HG03108 (cell line): ENCODE measurements around the gene USP22.

Source experiments
- ATAC-seq: cut with Tn5 transposase; IDR thresholded peaks from one replicate; pipeline ENCODE4 v1.9.1; 2021; ENCODE audit warnings: moderate library complexity; ENCODE audit not compliant: unreplicated experiment

USP22 gene

GRCh38 chr17:21021208-21021803, 21.5 kb downstream of the USP22 start:
- ATAC-seq: no peak

GRCh38 chr17:21020622-21021021, 22.2 kb downstream of the USP22 start:
- ATAC-seq: no peak

- ATAC-seq: no peak
Observed at GRCh38 chr17:21019976-21020586, 22.7 kb downstream of the USP22 start.

- no peak for ATAC-seq
Observed at GRCh38 chr17:21018894-21019293, 23.9 kb downstream of the USP22 start.

GRCh38 chr17:21017861-21018260, 24.9 kb downstream of the USP22 start:
- ATAC-seq: no peak

- ATAC-seq: no peak
Observed at GRCh38 chr17:21017256-21017655, 25.6 kb downstream of the USP22 start.

GRCh38 chr17:21016826-21017225, 26.0 kb downstream of the USP22 start:
- no peak for ATAC-seq

GRCh38 chr17:21015564-21015963, 27.2 kb downstream of the USP22 start:
- ATAC-seq: no peak

GRCh38 chr17:21014498-21014897, 28.3 kb downstream of the USP22 start:
- ATAC-seq: no peak

GRCh38 chr17:21013983-21014382, 28.8 kb downstream of the USP22 start:
- ATAC-seq: no peak

- ATAC-seq: no peak
Observed at GRCh38 chr17:21012736-21013135, 30.1 kb downstream of the USP22 start.

GRCh38 chr17:21010705-21011596, 31.9 kb downstream of the USP22 start:
- no peak for ATAC-seq

GRCh38 chr17:21008992-21009671, 33.7 kb downstream of the USP22 start:
- no peak for ATAC-seq

GRCh38 chr17:21008160-21008915, 34.5 kb downstream of the USP22 start:
- ATAC-seq: no peak

- ATAC-seq: no peak
Observed at GRCh38 chr17:21007646-21008045, 35.2 kb downstream of the USP22 start.

GRCh38 chr17:21005803-21006202, 37.0 kb downstream of the USP22 start:
- ATAC-seq: no peak

- no peak for ATAC-seq
Observed at GRCh38 chr17:21005367-21005766, 37.4 kb downstream of the USP22 start.

- no peak for ATAC-seq
Observed at GRCh38 chr17:21004016-21004930, 38.5 kb downstream of the USP22 start.

GRCh38 chr17:21003007-21003621, 39.7 kb downstream of the USP22 start:
- ATAC-seq: no peak
